Neuronal stem cell (in vitro differentiated cells): ENCODE data around the gene RBM7.

Source experiments
- DNase-seq: peaks from one replicate; pipeline ENCODE4 v3.0.0-alpha.2; 2013; ENCODE audit warnings: low spot score
- H2AFZ ChIP-seq: one replicate; pipeline ENCODE4 v1.6.1; 2013; ENCODE audit warnings: mild to moderate bottlenecking, low read length, inconsistent platforms
- H2AK5ac ChIP-seq: 2 replicates; pipeline ENCODE4 v1.6.1; 2013; ENCODE audit warnings: low read depth, mild to moderate bottlenecking, inconsistent platforms, low read length, moderate library complexity, mixed read lengths
- H2BK120ac ChIP-seq: 2 replicates; pipeline ENCODE4 v1.6.1; 2013; ENCODE audit warnings: low read depth, mild to moderate bottlenecking, inconsistent platforms, low read length, moderate library complexity, mixed read lengths
- H2BK12ac ChIP-seq: one replicate; pipeline ENCODE4 v1.6.1; 2013; ENCODE audit warnings: low read length, inconsistent platforms
- H2BK15ac ChIP-seq: 2 replicates; pipeline ENCODE4 v1.6.1; 2013; ENCODE audit warnings: mild to moderate bottlenecking, low read length, inconsistent platforms, mixed read lengths
- H2BK5ac ChIP-seq: one replicate; pipeline ENCODE4 v1.6.1; 2013; ENCODE audit warnings: inconsistent platforms, mild to moderate bottlenecking, low read length, moderate library complexity
- H3K14ac ChIP-seq: one replicate; pipeline ENCODE4 v1.6.1; 2013; ENCODE audit warnings: low read length, inconsistent platforms
- H3K18ac ChIP-seq: 2 replicates; pipeline ENCODE4 v1.6.1; 2013; ENCODE audit warnings: low read length, inconsistent platforms
- H3K23ac ChIP-seq: 2 replicates; pipeline ENCODE4 v1.6.1; 2013; ENCODE audit warnings: low read depth, mild to moderate bottlenecking, mixed read lengths, low read length, inconsistent platforms; ENCODE audit not compliant: poor library complexity
- H3K27ac ChIP-seq: replicated peaks from 3 replicates; pipeline ENCODE4 v1.5.1; 2013; ENCODE audit warnings: low read length, inconsistent platforms
- H3K27me3 ChIP-seq, 3 experiments: 2 replicates each; pipeline ENCODE4 v1.6.1; 2013; ENCODE audit warnings: low read length in 3 of 3, mild to moderate bottlenecking in 2 of 3, inconsistent platforms in 1 of 3, low read depth in 1 of 3, mixed read lengths in 1 of 3, moderate library complexity in 1 of 3; ENCODE audit not compliant: control insufficient read depth in 3 of 3, insufficient read depth in 3 of 3
- H3K36me3 ChIP-seq, 2 donors: replicated peaks in 1 of 2; 2 replicates each; pipeline ENCODE4 v1.6.1; 2013; ENCODE audit warnings: low read length in 2 of 2; ENCODE audit not compliant: control insufficient read depth in 2 of 2, insufficient read depth in 2 of 2
- H3K4ac ChIP-seq: 2 replicates; pipeline ENCODE4 v1.6.1; 2013; ENCODE audit warnings: inconsistent platforms, mild to moderate bottlenecking, low read length, moderate library complexity
- H3K4me1 ChIP-seq, 2 donors: 1 replicate in 1 of 2; 2 replicates in 1 of 2; pipeline ENCODE4 v1.6.1; 2013; ENCODE audit warnings: low read length in 2 of 2, low read depth in 1 of 2; ENCODE audit not compliant: control insufficient read depth in 2 of 2, insufficient read depth in 1 of 2
- H3K4me2 ChIP-seq: one replicate; pipeline ENCODE4 v1.6.1; 2013; ENCODE audit warnings: mild to moderate bottlenecking, low read length, inconsistent platforms; ENCODE audit not compliant: insufficient read depth, poor library complexity, severe bottlenecking
- H3K4me3 ChIP-seq, 2 donors: 2 replicates each; pipeline ENCODE4 v1.5.1; 2013; ENCODE audit warnings: low read length in 2 of 2, mild to moderate bottlenecking in 2 of 2, inconsistent platforms in 1 of 2, moderate library complexity in 1 of 2
- H3K79me1 ChIP-seq: one replicate; pipeline ENCODE4 v1.6.1; 2013; ENCODE audit warnings: low read depth, mild to moderate bottlenecking, inconsistent platforms, low read length, moderate library complexity
- H3K9ac ChIP-seq: one replicate; pipeline ENCODE4 v1.6.1; 2013; ENCODE audit warnings: mild to moderate bottlenecking, low read depth, low read length, inconsistent platforms; ENCODE audit not compliant: poor library complexity
- H3K9me3 ChIP-seq, 2 donors: replicated peaks in 1 of 2; 2 replicates each; pipeline versions ENCODE3 to v1.6.1; 2013; ENCODE audit warnings: low read length in 2 of 2, mild to moderate bottlenecking in 2 of 2, inconsistent platforms in 1 of 2, low read depth in 1 of 2, mixed read lengths in 1 of 2, moderate library complexity in 1 of 2; ENCODE audit not compliant: control insufficient read depth in 2 of 2, insufficient read depth in 1 of 2
- H4K8ac ChIP-seq: one replicate; pipeline ENCODE4 v1.6.1; 2013; ENCODE audit warnings: low read depth, mild to moderate bottlenecking, inconsistent platforms, low read length, moderate library complexity
- H4K91ac ChIP-seq: one replicate; pipeline ENCODE4 v1.6.1; 2013; ENCODE audit warnings: low read length, low read depth, mild to moderate bottlenecking, inconsistent platforms; ENCODE audit not compliant: poor library complexity
- WGBS, 2 donors: extraction: QIAGEN DNeasy Blood & Tissue Kit; methylation state at CpG; one replicate each; pipeline ENCODE4 v1.1.7; 2013; ENCODE audit warnings: missing lambda C conversion rate in 2 of 2, mixed read lengths in 1 of 2; ENCODE audit not compliant: insufficient read length in 2 of 2, insufficient replicate concordance in 1 of 2; ENCODE audit errors: extremely low coverage in 2 of 2; 5-methylcytosine and 5-hydroxymethylcytosine counted together

Gene RBM7

DNA sequence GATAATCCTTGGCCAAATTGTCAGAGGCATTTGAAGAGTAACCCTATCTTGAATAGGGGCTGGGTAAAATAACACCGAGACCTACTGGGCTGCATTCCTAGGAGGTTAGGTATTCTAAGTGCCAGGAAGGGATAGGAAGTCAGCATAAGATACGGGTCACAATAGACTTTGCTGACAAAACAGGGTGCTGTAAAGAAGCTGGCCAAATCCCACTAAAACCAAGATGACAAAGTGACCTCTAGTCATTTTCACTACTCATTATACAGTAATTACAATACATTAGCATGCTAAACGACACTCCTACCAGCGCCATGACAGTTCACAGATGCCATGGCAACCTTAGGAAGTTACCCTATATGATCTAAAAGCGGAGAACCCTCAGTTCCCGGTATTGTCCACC is 37.8 kb downstream of the RBM7 start:
- no peak overlapping the region for H2BK120ac ChIP-seq
- H4K8ac ChIP-seq: no peak overlapping the region
- no peak overlapping the region for H3K4me2 ChIP-seq
- no peak overlapping the region for H3K9ac ChIP-seq
- no peaks in the 10 kb centered on the region for H3K27me3 ChIP-seq
- H3K36me3 ChIP-seq: no peaks in the 10 kb centered on the region
- no peaks in the 10 kb centered on the region for H3K9me3 ChIP-seq
- H3K23ac ChIP-seq: no peak overlapping the region
- no CpG with 5 or more reads among the region's 6 CpGs for WGBS, 2 donors
- peaks cover 0 to 4% of the 10 kb centered on the region in 2 donors for H3K4me1 ChIP-seq
- no peak overlapping the region for H2AK5ac ChIP-seq
- no peak overlapping the region for H2BK12ac ChIP-seq
- no peaks in the 10 kb centered on the region for H3K79me1 ChIP-seq
- H4K91ac ChIP-seq: no peak overlapping the region
- H3K4ac ChIP-seq: no peak overlapping the region
- H2AFZ ChIP-seq: peak overlapping the region; percentile 98
- H3K14ac ChIP-seq: no peak overlapping the region
- H3K4me3 ChIP-seq: no peak overlapping the region
- H3K18ac ChIP-seq: no peak overlapping the region
- no peak for DNase-seq
- H2BK5ac ChIP-seq: no peak overlapping the region
- no peak overlapping the region for H3K27ac ChIP-seq
- no peak overlapping the region for H2BK15ac ChIP-seq

DNA sequence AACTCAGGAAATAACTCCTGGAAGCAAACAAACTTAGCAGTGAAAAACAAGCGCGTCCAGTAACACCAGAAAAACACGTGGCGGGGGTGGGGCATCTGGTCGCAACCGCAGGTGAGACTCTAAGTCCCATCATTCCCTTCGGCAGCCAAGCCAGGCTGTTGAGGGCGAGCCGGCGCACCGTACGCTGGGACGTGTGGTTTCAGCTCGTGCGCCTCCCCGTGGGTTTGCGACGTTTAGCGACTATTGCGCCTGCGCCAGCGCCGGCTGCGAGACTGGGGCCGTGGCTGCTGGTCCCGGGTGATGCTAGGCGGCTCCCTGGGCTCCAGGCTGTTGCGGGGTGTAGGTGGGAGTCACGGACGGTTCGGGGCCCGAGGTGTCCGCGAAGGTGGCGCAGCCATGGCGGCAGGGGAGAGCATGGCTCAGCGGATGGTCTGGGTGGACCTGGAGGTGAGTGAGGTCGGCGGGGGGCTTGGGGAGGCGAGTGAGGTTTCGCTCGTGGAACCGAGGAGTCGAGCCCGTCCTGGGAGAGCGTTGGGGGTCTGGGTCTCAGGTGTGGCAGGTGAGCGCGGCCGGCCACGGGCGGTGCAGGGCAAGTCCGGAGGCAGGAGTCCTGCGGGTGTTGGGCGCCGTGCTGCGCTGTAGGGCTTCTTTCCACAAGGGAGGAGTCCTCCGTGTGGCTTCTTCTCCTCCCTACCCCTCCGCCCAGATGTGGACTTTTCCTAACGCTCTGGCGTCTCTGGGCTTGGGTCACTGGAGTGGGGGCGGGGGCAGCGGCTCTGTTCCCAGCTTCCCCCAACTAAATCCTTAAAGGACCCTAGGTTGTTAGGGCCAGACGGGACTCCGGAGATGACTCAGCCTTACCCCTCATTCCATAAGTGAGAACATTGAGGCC is 39.0 kb downstream of the RBM7 start, which contains the start of gene REXO2:
Gene REXO2 (plus strand): TSS at position 239 of the 892 bp plus-strand sequence. CDS start 62 bp downstream, at position 301.
- H2AK5ac ChIP-seq: peak within 1 kb of the TSS; percentile 82
- H3K79me1 ChIP-seq: no peaks in the 10 kb centered on the region
- H3K27me3 ChIP-seq: no peaks in the 10 kb centered on the region
- H3K23ac ChIP-seq: peak within 1 kb of the TSS; percentile 97
- H3K4ac ChIP-seq: no peak within 1 kb of the TSS
- H3K14ac ChIP-seq: peak within 1 kb of the TSS; percentile 92
- H3K4me2 ChIP-seq: peak within 1 kb of the TSS; percentile 82
- H4K91ac ChIP-seq: no peak within 1 kb of the TSS
- H3K18ac ChIP-seq: peak within 1 kb of the TSS; percentile 97
- peak within 1 kb of the TSS; percentile 45 for H2BK5ac ChIP-seq
- no peaks in the 10 kb centered on the region for H3K9me3 ChIP-seq
- H2BK12ac ChIP-seq: no peak within 1 kb of the TSS
- H2BK120ac ChIP-seq: no peak within 1 kb of the TSS
- DNase-seq: peak; percentile 78
- H3K27ac ChIP-seq: no peak within 1 kb of the TSS
- peak within 1 kb of the TSS; percentile 73 for H2BK15ac ChIP-seq
- peaks cover 0 to 4% of the 10 kb centered on the region in 2 donors for H3K4me1 ChIP-seq
- WGBS, 2 donors: no CpG with 5 or more reads among the region's 64 CpGs
- H3K36me3 ChIP-seq: no peaks in the 10 kb centered on the region
- H3K9ac ChIP-seq: peak within 1 kb of the TSS; percentile 97
- peak within 1 kb of the TSS; percentile 98 for H2AFZ ChIP-seq
- no peak within 1 kb of the TSS for H4K8ac ChIP-seq
- H3K4me3 ChIP-seq: peak within 1 kb of the TSS; percentile 92 to 99

DNA sequence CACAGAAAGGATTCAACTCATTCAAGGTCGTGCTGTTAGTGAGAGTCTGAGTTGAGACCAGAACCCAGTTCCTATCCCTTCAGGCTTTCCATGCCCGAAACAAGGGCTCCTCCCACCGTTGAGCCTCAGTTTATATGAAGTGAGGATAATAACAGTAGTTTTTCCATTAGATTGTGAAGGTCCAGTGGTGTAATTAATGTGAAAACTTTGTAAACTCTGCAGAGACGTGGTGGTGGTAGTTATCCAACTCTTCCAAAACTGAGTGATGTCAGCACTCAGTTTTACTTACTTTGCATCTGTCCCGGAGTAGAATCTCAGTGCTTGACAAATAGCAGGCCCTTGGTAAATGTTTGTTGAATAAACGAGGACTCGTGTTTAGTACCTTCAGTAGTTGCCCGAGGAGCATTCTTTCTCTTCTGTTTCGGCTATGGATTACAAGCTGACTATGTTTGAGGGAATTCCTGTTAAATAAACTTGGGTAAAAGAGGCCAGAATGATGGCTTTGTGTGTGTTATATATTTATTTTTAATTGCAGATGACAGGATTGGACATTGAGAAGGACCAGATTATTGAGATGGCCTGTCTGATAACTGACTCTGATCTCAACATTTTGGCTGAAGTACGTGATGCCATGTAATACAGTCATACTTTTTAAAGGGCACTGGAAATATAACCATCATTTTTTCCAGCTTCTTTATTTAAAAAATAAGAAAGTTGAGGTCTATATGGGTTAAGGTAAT is 39.8 kb downstream of the RBM7 start:
- H3K27ac ChIP-seq: no peak overlapping the region
- H3K4ac ChIP-seq: no peak overlapping the region
- H3K9me3 ChIP-seq: no peaks in the 10 kb centered on the region
- WGBS, 2 donors: no CpG with 5 or more reads among the region's 10 CpGs
- H2BK12ac ChIP-seq: no peak overlapping the region
- peak overlapping the region; percentile 98 for H2AFZ ChIP-seq
- peak overlapping the region; percentile 92 to 99 for H3K4me3 ChIP-seq
- no peak overlapping the region for H2BK120ac ChIP-seq
- H3K79me1 ChIP-seq: no peaks in the 10 kb centered on the region
- H3K4me1 ChIP-seq: peaks cover 0 to 4% of the 10 kb centered on the region in 2 donors
- no peak overlapping the region for H3K9ac ChIP-seq
- DNase-seq: no peak
- no peak overlapping the region for H3K18ac ChIP-seq
- H3K4me2 ChIP-seq: peak overlapping the region; percentile 82
- H4K8ac ChIP-seq: no peak overlapping the region
- H3K36me3 ChIP-seq: no peaks in the 10 kb centered on the region
- H2BK15ac ChIP-seq: no peak overlapping the region
- H3K23ac ChIP-seq: no peak overlapping the region
- no peaks in the 10 kb centered on the region for H3K27me3 ChIP-seq
- H2BK5ac ChIP-seq: no peak overlapping the region
- no peak overlapping the region for H2AK5ac ChIP-seq
- no peak overlapping the region for H4K91ac ChIP-seq
- no peak overlapping the region for H3K14ac ChIP-seq
